Endothelial cell of umbilical vein (primary cell): ENCODE measurements around the gene CCDC40. TPM values are rescaled to one million over a fixed set of nuclear protein-coding genes. Genes with fewer than 3 reads are reported as not detected.

Experiments used
- BruUV-seq: library from RNA; stranded (reverse); fragments of 400-500 nt; replicated peaks from 2 replicates; lab custom pipeline; 2021; lab: Mats Ljungman, UMichigan
- CTCF ChIA-PET: fragments of 300-600, 350-600 bp; sonication (Branson Sonifier 250); formaldehyde crosslinking; loops from one replicate; lab custom pipeline; 2021; ENCODE audit warnings: antibody characterized with exemption, inconsistent platforms; lab: Charles Lee
- POLR2A ChIA-PET: fragments of 300-600, 350-600 bp; sonication (Branson Sonifier 250); formaldehyde crosslinking; loops from one replicate; lab custom pipeline; 2021; ENCODE audit warnings: antibody characterized with exemption, inconsistent platforms; lab: Charles Lee
- DNase-seq: peaks from one replicate; pipeline ENCODE4 v3.0.0-alpha.2; 2011; ENCODE audit warnings: low read depth, low spot score
- FAIRE-seq: peaks from 2 replicates; lab custom pipeline; 2011; peaks lifted over from hg19 to GRCh38; lab: Jason Lieb, UNC
- H2AFZ ChIP-seq: 2 replicates; pipeline ENCODE4 v1.6.0; 2012; ENCODE audit warnings: low read depth, low read length, control low read depth, inconsistent platforms
- H3K27ac ChIP-seq: 2 replicates; pipeline ENCODE4 v1.5.1; 2011; ENCODE audit warnings: low read depth, mild to moderate bottlenecking, control low read depth, low read length, moderate library complexity; ENCODE audit not compliant: insufficient read depth
- H3K27me3 ChIP-seq, 2 experiments: 2 replicates each; pipeline versions ENCODE4 v1.6.0 to v1.6.1; 2011; ENCODE audit warnings: low read length in 2 of 2, mixed read lengths in 1 of 2; ENCODE audit not compliant: control insufficient read depth in 2 of 2, insufficient read depth in 2 of 2
- H3K36me3 ChIP-seq, 2 experiments: 2 replicates in 1 of 2; 3 replicates in 1 of 2; pipeline ENCODE4 v1.5.1; 2011; ENCODE audit warnings: low read length in 2 of 2, mild to moderate bottlenecking in 1 of 2, moderate library complexity in 1 of 2; ENCODE audit not compliant: control insufficient read depth in 2 of 2, insufficient read depth in 2 of 2; ENCODE audit errors: extremely low read depth in 1 of 2
- H3K4me1 ChIP-seq: 3 replicates; pipeline ENCODE4 v1.5.1; 2011; ENCODE audit warnings: mild to moderate bottlenecking, low read length; ENCODE audit not compliant: control insufficient read depth, insufficient read depth; ENCODE audit errors: extremely low read depth
- H3K4me2 ChIP-seq: 2 replicates; pipeline ENCODE4 v1.6.1; 2011; ENCODE audit warnings: low read length, control low read depth, mixed read lengths; ENCODE audit not compliant: insufficient read depth
- H3K4me3 ChIP-seq, 3 experiments: fragments of 200-600 bp in 1 of 3; sonication (generic), shearing (Covaris generic) in 1 of 3; replicated peaks in 1 of 3; 2 replicates each; pipeline ENCODE4 v1.5.1; 2011 to 2016; ENCODE audit warnings: control low read depth in 3 of 3, low read length in 3 of 3, mild to moderate bottlenecking in 2 of 3, inconsistent platforms in 1 of 3, low read depth in 1 of 3, moderate library complexity in 1 of 3; ENCODE audit not compliant: insufficient read depth in 1 of 3
- H3K79me2 ChIP-seq: 2 replicates; pipeline ENCODE4 v1.6.0; 2012; ENCODE audit warnings: low read length, inconsistent platforms; ENCODE audit not compliant: control insufficient read depth, insufficient read depth
- H3K9ac ChIP-seq: replicated peaks from 2 replicates; pipeline ENCODE3; 2011; ENCODE audit warnings: low read length, control low read depth; ENCODE audit not compliant: insufficient read depth; ENCODE audit errors: extremely low read depth
- H3K9me1 ChIP-seq: replicated peaks from 3 replicates; pipeline ENCODE4 v1.6.0; 2011; ENCODE audit warnings: mild to moderate bottlenecking, low read length; ENCODE audit not compliant: control insufficient read depth, insufficient read depth; ENCODE audit errors: extremely low read depth
- H3K9me3 ChIP-seq: replicated peaks from 2 replicates; pipeline ENCODE4 v1.5.1; 2012; ENCODE audit warnings: low read length, inconsistent platforms; ENCODE audit not compliant: control insufficient read depth, insufficient read depth
- H4K20me1 ChIP-seq: replicated peaks from 2 replicates; pipeline ENCODE3; 2011; ENCODE audit warnings: mild to moderate bottlenecking, low read length; ENCODE audit not compliant: control insufficient read depth, insufficient read depth; ENCODE audit errors: extremely low read depth
- CTCF ChIP-seq, 2 donors: IDR thresholded peaks; 1 replicate in 1 of 2; 2 replicates in 1 of 2; pipeline ENCODE4 v1.5.1; 2011; ENCODE audit warnings: low read length in 2 of 2, mild to moderate bottlenecking in 2 of 2, moderate library complexity in 2 of 2, control low read depth in 1 of 2, inconsistent platforms in 1 of 2, low read depth in 1 of 2; ENCODE audit not compliant: insufficient read depth in 1 of 2; ENCODE audit errors: extremely low read depth in 1 of 2
- EZH2 ChIP-seq: IDR thresholded peaks from 2 replicates; pipeline ENCODE4 v1.6.1; 2012; ENCODE audit warnings: borderline replicate concordance, low read depth, mild to moderate bottlenecking, moderate library complexity, low read length, inconsistent platforms; ENCODE audit not compliant: severe bottlenecking
- FOS ChIP-seq: IDR thresholded peaks from 2 replicates; pipeline ENCODE4 v1.6.1; 2011; ENCODE audit warnings: mild to moderate bottlenecking, low read length, moderate library complexity, borderline replicate concordance; ENCODE audit not compliant: insufficient read depth
- GATA2 ChIP-seq: IDR thresholded peaks from 2 replicates; pipeline ENCODE4 v1.7.0; 2011; ENCODE audit warnings: low read depth, mild to moderate bottlenecking, moderate library complexity, mixed read lengths, low read length; ENCODE audit not compliant: insufficient read length, insufficient read depth
- JUN ChIP-seq: IDR thresholded peaks from 2 replicates; pipeline ENCODE4 v1.6.1; 2011; ENCODE audit warnings: borderline replicate concordance, low read depth; ENCODE audit not compliant: insufficient read length, insufficient read depth
- MAX ChIP-seq: IDR thresholded peaks from 2 replicates; pipeline ENCODE4 v1.6.1; 2011; ENCODE audit not compliant: insufficient read depth, insufficient read length
- MYC ChIP-seq: IDR thresholded peaks from one replicate; pipeline ENCODE4 v1.6.1; 2011; ENCODE audit warnings: mild to moderate bottlenecking, low read depth, low read length
- POLR2A ChIP-seq: IDR thresholded peaks from 2 replicates; pipeline ENCODE4 v1.6.1; 2012; ENCODE audit warnings: low read depth, mild to moderate bottlenecking, control low read depth, low read length
- POLR2AphosphoS5 ChIP-seq: IDR thresholded peaks from 2 replicates; pipeline ENCODE4 v1.6.1; 2012; ENCODE audit warnings: low read depth, mild to moderate bottlenecking, control low read depth, low read length, moderate library complexity; ENCODE audit not compliant: insufficient read depth
- dilution Hi-C: fragments of 300-500 bp; cut with MboI; formaldehyde crosslinking; loops from one replicate; pipeline ENCODE4 v1.15.0; 2019; ENCODE audit warnings: low sequenced_read_pairs; ENCODE audit not compliant: extremely low pct_ligation_motif_present
- intact Hi-C: fragments of 100-400 bp; cut with micrococcal nuclease; formaldehyde crosslinking; loops from one replicate; pipeline ENCODE4 v1.10.0; 2022
- polyA plus RNA-seq, 4 experiments: library from polyadenylated mRNA; depleted of rRNA in 3 of 4; stranded (reverse) in 3 of 4; unstranded in 1 of 4; fragments of >200 nt; gene quantifications; 2 replicates each; pipeline versions ENCODE4 v1.2.1 to v1.2.3, GENCODE V29; 2011 to 2012; ENCODE audit warnings: missing spikeins in 1 of 4
- total RNA-seq: library from RNA; stranded (reverse); gene quantifications from 2 replicates; pipeline ENCODE4 v1.2.3, GENCODE V29; 2021

Gene CCDC40
- total and polyA plus RNA-seq, 2 donors (not counting 3 experiments of a cell fraction or from before 2014, with no cell fraction given): 1.4 to 5.5 TPM

GRCh38 chr17:80119271-80119791 lies 82.9 kb downstream of the CCDC40 start:
- Histone ChIP-seq H3K4me3 (no peak overlapping the region), H3K4me2 (no peak overlapping the region), H3K27me3 (no peaks in the 10 kb centered on the region), H3K9me1 (no peaks in the 10 kb centered on the region), H3K79me2 (no peaks in the 10 kb centered on the region), H3K27ac (no peak overlapping the region), H3K4me1 (no peaks in the 10 kb centered on the region), H3K9ac (no peak overlapping the region), H3K36me3 (no peaks in the 10 kb centered on the region), H3K9me3 (no peaks in the 10 kb centered on the region), H4K20me1 (no peaks in the 10 kb centered on the region), H2AFZ (no peak overlapping the region)
- no peak for TF ChIP-seq MAX
- no peak for TF ChIP-seq EZH2
- no peak for TF ChIP-seq JUN
- TF ChIP-seq GATA2: no peak
- no peak for TF ChIP-seq FOS
- no peak for TF ChIP-seq POLR2AphosphoS5
- no peak for TF ChIP-seq MYC
- no peak for TF ChIP-seq POLR2A
- no peak for TF ChIP-seq CTCF (IDR thresholded peaks at IDR 0.05; ENCODE audit: extremely low read depth in 1 of 2, insufficient read depth in 1 of 2, low read depth in 1 of 2, low read length in 2 of 2)
- ChIA-PET CTCF (interaction anchor here (2.8 kb wide), 1 partner anchor 18 kb away, joined by 8 read pairs; the partner anchor contains the start of gene GAA), POLR2A (no interaction called here)
- dilution Hi-C loops: no loop called here
- DNase-seq (no peak), FAIRE-seq (no peak)
- intact Hi-C loops: no loop called here
- TSS peak; percentile 77 for BruUV-seq
